GM19351 (cell line): ENCODE measurements around the gene SLC13A4.
"Not testable (repeated sequence)": the region's sequence is repeated elsewhere in the genome, so short reads cannot be mapped to it uniquely, and the experiment has no call there.

Experiments
- ATAC-seq: cut with Tn5 transposase; IDR thresholded peaks from one replicate; pipeline ENCODE4 v1.9.1; 2021; ENCODE audit warnings: mild to moderate bottlenecking, moderate library complexity; ENCODE audit not compliant: unreplicated experiment

The SLC13A4 gene

GRCh38 chr7:135728136-135728669 lies at the start of gene SLC13A4:
Gene SLC13A4, minus strand, starts transcription at chr7:135728186. Its CDS starts 690 bp downstream, at chr7:135727496.
- ATAC-seq, result no peak

GRCh38 chr7:135775915-135776314 lies 47.9 kb upstream of the SLC13A4 start:
- not testable (repeated sequence) for ATAC-seq

- ATAC-seq, result no peak
These were observed 47.2 kb upstream of the SLC13A4 start for GRCh38 chr7:135775230-135775629.

GRCh38 chr7:135774284-135774683 lies 46.3 kb upstream of the SLC13A4 start:
- no peak for ATAC-seq

GRCh38 chr7:135773464-135773863 lies 45.5 kb upstream of the SLC13A4 start:
- ATAC-seq, result no peak

GRCh38 chr7:135772639-135773222 lies 44.7 kb upstream of the SLC13A4 start:
- no peak for ATAC-seq

- no peak for ATAC-seq
These were observed 44.1 kb upstream of the SLC13A4 start for GRCh38 chr7:135771961-135772638.

- no peak for ATAC-seq
These were observed 43.1 kb upstream of the SLC13A4 start for GRCh38 chr7:135771051-135771450.

GRCh38 chr7:135770139-135770710 lies 42.2 kb upstream of the SLC13A4 start:
- ATAC-seq, result no peak

GRCh38 chr7:135769005-135769802 lies 41.2 kb upstream of the SLC13A4 start:
- ATAC-seq, result no peak

- ATAC-seq, result no peak
These were observed 40.5 kb upstream of the SLC13A4 start for GRCh38 chr7:135768467-135768866.

GRCh38 chr7:135768064-135768463 lies 40.1 kb upstream of the SLC13A4 start:
- ATAC-seq, result no peak

- ATAC-seq, result no peak
These were observed 35.3 kb upstream of the SLC13A4 start for GRCh38 chr7:135763261-135763660.

GRCh38 chr7:135761751-135762488 lies 33.9 kb upstream of the SLC13A4 start:
- ATAC-seq, result no peak

- no peak for ATAC-seq
These were observed 31.5 kb upstream of the SLC13A4 start for GRCh38 chr7:135759532-135759931.

GRCh38 chr7:135758531-135758932 lies 30.5 kb upstream of the SLC13A4 start:
- no peak for ATAC-seq

GRCh38 chr7:135757719-135758411 lies 29.9 kb upstream of the SLC13A4 start:
- ATAC-seq, result no peak

- ATAC-seq, result no peak
These were observed 28.2 kb upstream of the SLC13A4 start for GRCh38 chr7:135756191-135756590.

- ATAC-seq, result no peak
These were observed 27.4 kb upstream of the SLC13A4 start for GRCh38 chr7:135755351-135755753.
